Left renal pelvis (tissue), 4 donors: ENCODE measurements around the gene MYO7A. TPM values are rescaled to one million over a fixed set of nuclear protein-coding genes. Genes with fewer than 3 reads are reported as not detected.
A peak's percentile ranks its signal among the peaks of the same experiment; 100 is the strongest.

ENCODE experiments used
- DNase-seq, 4 donors: peaks; one replicate each; pipeline ENCODE4 v3.0.0-alpha.2; 2013; ENCODE audit warnings: low read depth in 4 of 4, low spot score in 3 of 4
- polyA plus RNA-seq, 4 donors: library from polyadenylated mRNA; unstranded; fragments of 120-200 nt; gene quantifications; one replicate each; pipeline ENCODE4 v1.2.1, GENCODE V29; 2013; ENCODE audit not compliant: insufficient read length in 4 of 4

The MYO7A gene
- polyA plus RNA-seq, 4 donors: 2.2 to 4.2 (median 2.8) TPM

DNA sequence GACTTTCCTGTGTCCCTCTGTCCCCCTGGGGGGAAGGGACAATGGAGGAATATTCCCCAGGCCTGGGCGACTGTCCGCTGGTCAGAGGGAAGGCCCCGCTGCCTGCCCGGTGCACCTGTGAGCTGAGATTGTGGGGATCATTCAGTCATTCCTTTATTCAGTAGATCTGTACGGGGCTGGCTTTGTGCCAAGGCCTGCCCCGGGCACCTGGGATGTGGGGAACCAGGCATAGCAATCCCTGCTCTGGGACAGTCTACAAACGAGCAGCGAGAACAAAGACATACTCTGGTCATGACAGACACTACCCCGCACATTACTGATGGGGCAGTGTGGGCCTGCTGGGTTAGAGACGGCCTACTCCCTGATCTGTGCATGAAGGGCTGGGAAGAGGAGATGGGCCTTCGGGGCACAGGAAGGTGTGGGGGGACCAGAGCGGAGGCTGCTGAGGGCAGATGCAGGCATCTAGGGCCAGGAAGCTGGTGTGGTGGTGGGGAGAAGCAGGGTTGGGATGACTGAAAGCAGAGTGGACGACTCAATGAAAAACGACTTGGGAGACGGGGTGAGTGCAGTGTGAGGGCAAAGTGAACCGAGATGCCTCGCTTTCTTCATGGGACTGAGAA is 1.8 kb upstream of the MYO7A start:
- no peak for DNase-seq

DNA sequence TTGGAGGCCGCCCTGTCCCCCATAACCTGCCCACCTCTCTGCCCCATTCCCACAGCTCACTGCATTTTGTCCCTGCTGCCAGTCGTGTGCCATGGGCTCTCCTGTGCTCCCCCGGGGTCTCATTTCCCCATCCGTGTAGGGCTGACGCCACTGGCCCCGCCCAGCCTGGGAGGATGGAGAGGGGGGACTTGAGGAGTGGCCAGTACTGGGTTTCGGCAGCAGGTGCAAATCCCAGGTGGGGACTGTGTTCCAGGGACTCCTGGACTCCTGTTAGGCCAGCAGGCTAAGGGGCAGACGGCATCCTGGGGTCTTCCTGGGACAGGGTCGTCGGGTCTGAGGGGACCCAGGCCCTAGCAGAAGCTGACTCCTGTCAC is 1.2 kb upstream of the MYO7A start:
- no peak for DNase-seq

DNA sequence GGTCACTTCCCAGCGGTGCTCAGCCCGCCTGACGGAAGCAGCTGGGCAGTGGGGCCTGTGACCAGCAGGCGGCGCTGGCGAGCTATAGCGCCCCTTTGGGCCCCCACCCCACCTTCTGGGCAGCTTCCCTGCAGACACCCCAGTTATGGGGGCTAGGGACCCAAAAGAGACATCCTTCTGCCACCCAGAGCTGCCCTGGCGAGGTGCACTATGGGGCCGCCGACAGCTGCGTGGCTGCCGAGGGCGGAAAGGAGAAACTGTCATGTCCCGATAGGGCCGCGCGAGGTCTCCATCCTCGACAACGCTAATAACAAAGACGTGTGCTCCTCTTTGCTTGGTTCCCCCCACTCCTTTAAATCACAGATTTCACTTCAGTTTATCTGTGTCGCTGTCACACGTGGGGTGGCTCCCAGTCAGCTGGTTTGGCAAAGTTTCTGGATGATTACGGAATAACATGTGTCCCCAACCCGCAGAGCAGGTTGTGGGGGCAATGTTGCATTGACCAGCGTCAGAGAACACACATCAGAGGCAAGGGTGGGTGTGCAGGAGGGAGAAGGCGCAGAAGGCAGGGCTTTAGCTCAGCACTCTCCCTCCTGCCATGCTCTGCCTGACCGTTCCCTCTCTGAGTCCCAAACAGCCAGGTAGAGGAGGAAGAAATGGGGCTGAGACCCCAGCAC is 673 bp upstream of the MYO7A start:
- DNase-seq: peak in 3 of 4 donors; percentile 44 to 50 (median 47)

DNA sequence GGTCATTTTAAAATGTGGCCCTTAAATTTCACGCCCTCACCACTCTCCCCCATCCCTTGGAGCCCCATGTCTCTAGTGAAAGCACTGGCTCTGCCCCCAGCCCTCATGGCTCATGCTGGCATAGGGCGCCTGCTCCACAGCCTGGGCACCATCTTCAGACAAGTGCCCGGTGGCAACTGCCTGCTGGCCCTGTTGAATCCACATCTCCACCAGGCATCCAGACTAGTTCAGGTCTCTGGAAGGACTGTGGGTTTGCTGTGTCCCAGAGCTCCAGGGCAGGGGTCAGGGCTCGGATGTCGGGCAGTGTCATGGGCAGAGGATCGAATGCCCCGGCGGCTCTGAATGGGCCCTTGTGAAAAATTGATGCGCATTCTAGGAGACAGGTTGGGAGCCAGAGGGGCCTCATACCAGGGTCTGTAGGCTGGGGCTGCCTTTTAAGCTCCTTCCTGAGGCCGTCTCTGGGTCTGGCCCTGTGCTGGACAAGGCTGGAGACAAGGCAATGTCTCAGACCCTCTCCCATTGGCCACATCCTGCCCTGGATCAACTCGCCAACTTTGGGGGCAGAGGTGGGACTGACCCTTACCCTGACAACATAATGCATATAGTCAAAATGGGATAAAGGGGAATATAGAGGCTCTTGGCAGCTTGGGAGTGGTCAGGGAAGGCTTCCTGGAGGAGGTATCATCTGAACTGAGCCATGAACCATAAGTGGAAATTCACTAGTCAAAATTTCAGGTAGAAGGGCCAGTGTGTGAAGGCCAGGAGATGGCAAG is 1.2 kb downstream of the MYO7A start:
- DNase-seq: no peak

DNA sequence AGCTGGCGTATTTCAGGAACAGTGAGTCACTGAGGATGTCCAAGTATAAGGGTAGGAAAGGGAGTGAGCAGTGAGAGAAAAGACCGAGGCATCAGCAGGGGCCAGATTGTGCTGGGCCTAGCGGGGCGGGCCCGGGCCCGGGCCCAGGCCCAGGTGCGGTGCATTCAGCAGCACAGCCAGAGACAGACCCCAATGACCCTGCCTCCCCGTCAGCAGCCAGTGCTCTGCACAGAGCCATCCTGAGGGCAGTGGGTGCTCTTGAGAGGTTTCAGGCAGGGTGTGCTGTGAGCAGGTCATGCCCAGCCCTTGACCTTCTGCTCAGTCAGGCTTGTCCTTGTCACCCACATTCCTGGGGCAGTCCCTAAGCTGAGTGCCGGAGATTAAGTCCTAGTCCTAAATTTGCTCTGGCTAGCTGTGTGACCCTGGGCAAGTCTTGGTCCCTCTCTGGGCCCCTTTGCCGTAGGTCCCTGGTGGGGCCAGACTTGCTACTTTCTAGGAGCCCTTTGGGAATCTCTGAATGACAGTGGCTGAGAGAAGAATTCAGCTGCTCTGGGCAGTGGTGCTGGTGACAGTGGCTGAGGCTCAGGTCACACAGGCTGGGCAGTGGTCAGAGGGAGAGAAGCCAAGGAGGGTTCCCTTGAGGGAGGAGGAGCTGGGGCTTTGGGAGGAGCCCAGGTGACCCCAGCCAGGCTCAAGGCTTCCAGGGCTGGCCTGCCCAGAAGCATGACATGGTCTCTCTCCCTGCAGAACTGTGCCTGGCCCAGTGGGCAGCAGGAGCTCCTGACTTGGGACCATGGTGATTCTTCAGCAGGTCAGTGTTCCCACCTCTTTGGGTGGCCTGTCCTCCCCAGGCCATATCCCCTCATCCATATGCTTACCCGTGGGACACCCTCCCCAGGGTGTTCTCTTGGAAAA is 2.1 kb downstream of the MYO7A start:
- DNase-seq: no peak

DNA sequence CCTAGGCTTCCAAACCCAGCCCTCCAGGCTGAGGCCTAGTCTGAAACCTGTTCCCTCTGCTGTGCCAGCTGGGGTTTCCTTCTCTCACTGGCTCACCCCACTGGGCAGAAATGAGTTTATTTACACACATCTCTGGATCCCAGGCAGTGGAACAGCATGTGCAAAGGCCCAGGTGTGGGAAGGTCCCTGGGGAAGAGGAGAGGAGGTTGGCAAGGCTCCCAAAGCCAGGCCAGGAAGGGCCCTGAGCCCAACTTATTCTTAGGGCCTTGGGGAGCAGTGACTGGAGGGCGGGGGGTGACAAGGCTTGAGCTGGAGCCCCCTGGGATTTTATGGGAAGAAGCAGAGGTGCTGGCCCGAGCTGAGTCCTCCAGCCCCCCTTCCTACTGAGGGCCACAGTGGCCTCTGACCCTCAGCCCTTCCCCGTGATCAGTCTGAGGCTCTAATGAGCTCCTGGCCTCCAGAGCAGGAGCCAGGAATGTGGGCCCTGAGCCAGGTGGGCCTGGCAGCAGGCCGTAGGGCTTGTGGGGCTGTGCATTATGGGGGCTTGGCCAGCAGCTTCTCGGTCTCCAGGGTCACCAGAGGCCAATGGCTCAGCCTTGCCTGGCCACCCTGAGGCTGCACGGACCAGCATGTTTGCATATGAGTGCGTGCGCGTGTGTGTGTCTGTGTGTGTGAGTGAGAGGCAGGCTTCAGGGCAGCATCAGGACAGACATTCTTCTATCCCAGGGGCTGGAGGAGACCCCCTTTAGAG is 2.9 kb downstream of the MYO7A start:
- DNase-seq: no peak

DNA sequence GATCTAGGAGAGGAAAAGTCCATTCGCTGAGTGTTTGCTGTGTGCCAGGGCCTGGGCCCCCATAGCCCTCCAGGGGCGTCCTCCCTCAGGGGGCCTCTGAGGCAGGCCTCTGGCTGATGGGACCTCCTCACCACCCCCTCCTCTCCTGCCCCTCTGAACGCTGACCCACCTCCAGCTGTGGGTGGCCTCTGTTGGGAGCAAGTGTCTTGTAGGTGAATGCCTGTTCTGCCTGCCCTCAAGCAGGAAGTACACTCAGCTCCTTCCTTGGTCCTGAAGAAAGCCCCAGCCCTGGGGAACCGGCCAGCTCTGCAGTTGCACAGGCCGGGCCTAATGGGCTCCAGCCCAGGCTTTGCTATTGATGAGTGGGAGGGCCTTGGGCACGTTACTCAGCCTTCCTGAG is 3.5 kb downstream of the MYO7A start:
- DNase-seq: no peak

DNA sequence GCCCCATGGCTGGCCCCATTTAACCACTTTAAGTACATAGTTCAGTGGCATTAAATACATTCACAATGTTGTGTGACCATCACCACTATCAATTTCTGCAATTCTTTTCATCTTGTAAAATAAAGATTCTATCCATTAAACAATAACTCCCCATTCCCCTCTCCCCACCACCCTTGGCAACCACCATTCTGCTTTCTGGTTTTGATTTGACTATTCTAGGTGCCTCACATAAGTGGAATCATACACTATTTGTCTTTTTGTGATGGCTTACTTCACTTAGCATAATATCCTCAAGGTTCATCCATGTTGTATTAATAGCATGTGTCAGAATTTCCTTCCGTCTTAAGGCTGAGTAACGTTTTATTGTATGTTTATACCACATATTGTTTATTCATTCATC is 7.0 kb downstream of the MYO7A start:
- no peak for DNase-seq

DNA sequence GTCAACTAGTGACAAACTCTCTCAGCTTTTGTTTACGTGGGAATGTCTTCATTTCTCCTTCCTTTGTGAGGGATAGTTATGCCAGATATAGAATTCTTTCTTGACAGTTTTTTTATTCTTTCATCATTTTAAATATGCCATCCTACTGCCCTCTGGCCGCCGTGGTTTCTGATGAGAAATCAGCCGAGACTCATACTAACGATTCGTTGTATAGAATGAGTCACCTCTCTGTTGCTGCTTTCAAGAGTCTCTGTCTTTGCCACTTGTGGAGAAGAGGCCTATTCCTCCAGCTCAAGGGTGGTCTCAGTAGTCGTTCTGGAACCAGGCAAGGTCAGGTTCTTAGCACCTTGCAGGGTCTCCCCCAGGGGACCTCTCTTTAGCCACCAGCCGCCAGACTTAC is 8.0 kb downstream of the MYO7A start:
- DNase-seq: no peak

DNA sequence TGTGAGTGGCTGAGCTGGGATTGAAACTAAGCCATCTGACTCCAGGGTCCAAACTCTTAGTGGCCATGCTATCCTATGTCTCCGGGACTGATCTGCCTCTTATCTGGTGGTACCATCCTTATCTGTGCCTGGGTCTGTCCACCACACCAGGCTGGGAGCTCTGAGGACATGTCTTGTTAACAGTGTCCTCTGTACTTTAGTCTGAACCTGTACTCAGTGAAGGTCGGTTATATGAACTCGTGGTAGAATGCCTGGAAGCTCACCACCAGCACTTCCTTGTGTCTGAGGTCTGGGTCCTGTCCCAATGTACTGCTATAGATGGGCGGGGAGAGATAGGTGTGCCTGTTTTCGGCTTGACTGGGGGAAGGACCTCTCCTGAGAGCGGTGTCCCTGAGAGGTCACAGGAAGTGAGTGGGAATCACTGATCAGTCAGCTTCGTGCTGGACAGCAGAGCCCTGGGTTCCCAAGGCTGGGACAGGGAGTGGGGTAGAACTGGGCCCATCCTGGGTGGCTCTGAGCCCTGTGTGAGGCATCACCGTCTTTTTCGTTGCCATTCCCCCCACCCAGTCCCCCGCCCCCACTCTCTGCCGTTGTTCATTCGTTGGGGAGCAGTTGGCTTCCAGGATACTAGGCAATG is 8.9 kb downstream of the MYO7A start:
- no peak for DNase-seq

DNA sequence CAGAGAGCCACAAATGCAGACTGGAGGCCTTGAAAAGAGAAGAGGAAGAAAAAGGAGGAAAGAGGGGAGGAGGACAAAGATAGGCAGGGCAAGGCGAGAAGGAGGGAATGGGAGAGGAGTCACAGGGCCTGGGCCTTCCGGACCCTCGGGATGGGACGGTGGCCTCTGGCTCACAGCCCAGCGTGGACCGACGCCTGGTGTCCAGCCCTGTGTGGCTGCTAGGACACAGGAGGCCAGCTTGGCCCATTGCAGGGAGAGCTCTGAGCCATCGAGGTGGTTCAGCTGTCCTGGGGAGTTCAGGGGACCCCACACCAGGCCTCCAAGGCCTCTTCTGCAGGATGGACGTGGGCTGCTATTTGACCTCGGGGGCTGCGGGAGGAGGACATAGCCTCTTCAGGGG is 9.4 kb downstream of the MYO7A start:
- DNase-seq: no peak

DNA sequence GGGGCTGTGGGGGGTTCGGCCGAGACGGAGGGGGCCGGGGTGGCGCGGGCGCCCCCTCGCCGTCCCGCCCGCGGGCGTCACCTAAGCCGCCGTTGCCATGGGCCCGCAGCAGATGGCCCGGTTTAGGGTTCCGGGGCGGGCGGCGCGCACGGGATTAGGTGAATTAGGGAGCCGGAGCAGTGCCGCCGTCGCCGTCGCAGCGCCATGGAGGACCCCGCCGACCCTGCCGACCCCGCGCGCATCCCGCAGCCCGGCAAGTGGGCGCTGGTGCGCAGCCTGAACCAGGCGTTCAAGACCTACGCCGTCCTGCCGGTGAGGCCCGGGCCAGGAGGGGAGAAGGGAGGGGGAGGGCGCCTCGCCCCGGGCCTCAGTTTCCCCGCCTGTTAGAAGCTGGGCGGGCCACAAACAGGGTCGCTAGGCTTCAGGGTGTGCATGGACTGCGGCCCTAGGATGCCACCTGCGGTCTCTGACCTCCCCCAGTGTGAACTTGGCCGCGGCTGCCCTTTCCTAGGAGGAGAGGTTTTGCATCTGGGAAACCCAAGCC is 10.1 kb downstream of the MYO7A start:
- DNase-seq: no peak

DNA sequence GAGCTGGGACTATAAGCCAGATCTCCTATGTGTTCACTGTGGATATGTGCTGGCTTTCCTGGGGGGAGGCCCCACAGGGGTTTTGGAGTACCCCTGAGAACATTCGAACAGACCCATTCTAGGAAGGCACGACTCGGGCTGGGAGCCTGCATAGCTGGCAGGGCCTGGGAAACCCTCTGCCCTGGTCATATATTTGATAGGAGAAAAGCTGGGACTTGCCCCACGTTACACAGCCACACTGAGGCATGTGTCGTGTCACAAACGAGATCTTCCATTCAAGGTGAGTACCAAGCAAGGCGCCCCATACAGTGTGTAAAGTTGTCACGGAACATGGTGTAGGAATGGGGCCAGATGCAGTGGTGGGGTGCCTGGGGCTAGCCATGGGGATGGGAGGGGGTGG is 11.2 kb downstream of the MYO7A start:
- no peak for DNase-seq

DNA sequence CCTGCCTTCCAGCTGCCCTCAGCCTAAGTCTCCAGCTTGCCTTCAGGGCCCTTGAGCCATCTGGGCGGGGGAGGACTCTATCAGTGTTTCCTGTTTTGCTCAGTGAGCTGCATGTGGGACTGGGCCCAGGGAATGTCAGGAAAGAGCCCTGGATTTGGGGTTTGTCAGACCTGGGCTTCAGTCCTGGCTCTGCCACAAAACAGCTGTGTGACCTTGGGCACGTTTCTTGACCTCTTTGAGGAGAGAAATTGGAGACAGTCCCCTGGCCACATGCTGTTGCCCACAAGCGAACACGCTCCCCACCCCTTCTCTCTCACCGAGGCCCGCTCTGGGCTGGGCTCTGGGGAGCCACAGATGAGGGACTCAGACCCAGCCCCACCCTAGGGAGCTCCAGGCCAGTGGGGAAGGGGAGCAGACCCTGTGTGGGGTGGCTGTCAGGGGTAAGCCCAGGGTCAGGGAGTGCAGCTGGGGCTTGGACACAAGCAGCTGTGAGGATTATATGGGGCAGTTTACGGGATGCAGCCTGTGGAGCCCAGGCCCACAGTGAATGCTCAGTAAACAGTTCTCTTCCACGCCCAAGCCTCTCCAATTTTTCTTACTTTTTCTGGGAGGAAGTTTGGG is 12.3 kb downstream of the MYO7A start:
- DNase-seq: no peak

DNA sequence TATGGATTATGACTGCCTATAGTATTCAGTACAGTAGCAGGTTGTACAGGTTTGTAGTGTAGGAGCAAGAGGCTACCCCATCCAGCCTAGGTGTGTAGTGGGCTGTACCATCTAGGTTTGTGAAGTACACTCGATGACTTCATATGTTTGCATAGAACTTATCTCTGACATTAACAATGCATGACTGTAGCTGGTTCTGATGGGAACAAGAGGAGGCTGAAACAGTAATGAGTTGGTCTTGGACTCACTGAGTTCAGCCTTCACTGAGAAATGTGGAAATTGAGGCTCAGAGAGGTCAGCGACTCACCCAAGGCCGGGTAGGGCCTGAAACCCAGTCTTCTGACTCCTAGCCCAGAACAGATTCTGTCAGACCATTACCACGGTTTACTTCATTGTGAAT is 13.0 kb downstream of the MYO7A start:
- DNase-seq: no peak

DNA sequence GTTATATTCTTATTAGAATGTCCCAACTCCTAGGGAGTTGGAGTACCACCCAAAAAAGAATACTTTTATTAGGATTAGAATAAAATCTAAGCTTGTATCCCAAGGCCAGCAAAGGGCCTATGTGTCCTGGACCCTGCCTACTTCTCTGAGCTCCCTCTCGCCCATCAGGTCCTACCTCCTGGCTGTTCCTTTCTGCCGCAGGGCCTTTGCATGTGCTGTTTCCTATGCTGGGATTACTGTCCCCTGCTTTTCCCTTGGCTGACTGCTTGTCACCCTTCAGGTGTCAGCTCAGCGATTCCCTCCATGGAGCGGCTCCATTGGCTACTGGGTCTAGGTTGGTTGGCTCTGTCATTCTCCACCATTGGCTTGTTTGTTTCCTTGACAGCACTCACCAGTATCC is 13.4 kb downstream of the MYO7A start:
- DNase-seq: no peak

DNA sequence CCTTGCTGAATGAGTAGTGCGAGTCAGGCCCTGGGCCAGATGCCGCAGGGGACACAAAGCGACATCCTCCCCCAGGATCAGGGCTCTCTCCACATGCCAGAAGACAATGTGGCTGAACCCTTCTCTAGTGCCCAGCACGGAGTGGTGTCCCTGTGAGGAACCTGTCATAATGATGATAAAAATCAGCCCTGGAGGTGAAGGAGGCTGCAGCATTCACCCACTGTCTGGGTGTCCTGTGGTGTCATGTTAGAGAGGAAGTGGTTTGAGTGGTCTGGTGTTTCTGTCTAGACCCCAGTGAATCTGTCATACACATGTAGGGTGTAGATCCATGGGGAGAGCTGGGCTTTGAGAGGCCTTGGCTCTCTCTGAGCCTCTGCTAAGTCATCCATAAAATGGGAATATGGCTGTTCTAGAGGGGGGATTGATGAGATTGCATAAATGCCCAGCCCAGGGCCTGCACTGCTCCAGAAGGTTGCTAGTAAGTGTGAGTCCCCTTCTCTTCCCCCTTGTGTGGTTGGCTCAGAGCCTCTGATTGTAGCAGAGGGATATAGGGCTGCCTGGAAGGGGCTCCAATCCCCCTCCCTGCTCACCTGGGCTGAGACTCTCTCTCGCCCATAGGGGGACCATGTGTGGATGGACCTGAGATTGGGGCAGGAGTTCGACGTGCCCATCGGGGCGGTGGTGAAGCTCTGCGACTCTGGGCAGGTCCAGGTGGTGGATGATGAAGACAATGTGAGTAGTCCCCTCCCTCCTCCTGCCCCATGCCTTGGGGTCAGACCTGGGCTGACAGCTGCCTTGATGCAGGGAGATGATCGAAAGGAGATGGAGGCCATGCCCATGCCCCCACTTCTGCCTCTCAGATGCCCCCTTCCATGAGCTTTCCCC is 14.3 kb downstream of the MYO7A start:
- no peak for DNase-seq

DNA sequence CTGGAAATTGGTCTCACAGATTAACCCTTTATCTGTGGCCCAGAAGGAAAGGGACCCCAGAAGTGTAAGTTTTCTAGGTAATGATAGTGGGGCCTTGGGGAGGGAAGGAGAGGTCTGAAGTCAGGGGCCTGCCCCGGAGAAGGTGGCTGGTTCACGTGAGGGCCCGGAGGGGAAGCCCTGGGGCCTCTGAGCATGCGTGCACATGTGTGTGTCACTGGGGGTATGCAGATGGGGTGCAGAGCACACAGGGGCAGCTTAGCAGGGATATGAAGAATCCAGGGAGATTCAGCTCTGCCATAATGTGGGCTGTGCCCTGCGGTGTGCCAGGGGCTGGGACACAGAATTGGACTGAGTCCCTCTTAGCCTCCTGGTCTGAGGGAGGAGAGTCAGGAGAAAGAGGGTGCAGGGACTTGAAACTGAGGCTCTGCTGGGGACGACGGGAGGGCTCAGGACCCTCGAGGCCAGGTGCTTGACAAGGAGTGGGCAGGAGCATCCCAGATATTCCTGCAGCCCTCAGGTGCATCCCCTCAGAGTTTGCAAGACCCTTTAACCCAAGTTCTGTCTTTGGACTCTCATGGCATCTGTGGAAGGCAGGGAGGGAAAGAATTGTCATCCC is 15.5 kb downstream of the MYO7A start:
- DNase-seq: no peak
